ENCODE measurements around the gene DOCK2. TPM values are rescaled to one million over a fixed set of nuclear protein-coding genes. Genes with fewer than 3 reads are reported as not detected.

DOCK2 gene
- total RNA-seq, 2 donors from 2014 or later: 32.1 to 40.3 TPM

- H3K9me3 ChIP-seq: peaks cover 7% of the 10 kb centered on the region
- no peak for DNase-seq (ENCODE audit: low spot score)
- H3K27me3 ChIP-seq (replicated peaks; ENCODE audit: insufficient read depth): no peaks in the 10 kb centered on the region
- ATAC-seq (ENCODE audit: insufficient number of reproducible peaks, low FRiP score, low read depth): no peak
- H3K27ac ChIP-seq: no peak overlapping the region
- H3K36me3 ChIP-seq: no peaks in the 10 kb centered on the region
- no peak overlapping the region for H3K4me3 ChIP-seq
- H3K4me1 ChIP-seq (ENCODE audit: control insufficient read depth in 1 of 2, low read depth in 2 of 2): no peaks in the 10 kb centered on the region
- TF ChIP-seq CTCF (IDR thresholded peaks at IDR 0.05): no peak
Observed at GRCh38 chr5:170121321-170121720, 484.2 kb downstream of the DOCK2 start.

DNA sequence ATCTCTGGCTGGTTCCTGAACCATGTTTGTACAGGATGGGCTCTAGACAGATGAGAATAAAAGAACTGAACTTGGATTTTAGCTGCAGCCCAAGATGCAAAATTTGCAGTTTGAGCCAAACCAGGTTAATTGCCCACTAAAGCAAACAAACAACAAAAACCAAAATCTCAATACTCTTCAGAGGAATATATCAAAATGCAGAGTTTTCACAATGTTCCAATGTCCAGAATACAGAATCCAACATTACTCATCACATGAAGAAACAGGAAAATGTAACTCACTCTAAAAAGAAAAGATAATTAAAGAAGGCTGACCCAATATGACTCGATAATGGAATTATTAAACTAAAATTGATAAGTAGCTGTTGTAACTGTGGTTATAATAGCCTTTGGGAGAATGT lies 489.0 kb downstream of the DOCK2 start:
- ATAC-seq (ENCODE audit: insufficient number of reproducible peaks, low FRiP score, low read depth) (no peak), DNase-seq (ENCODE audit: low spot score) (no peak)
- Histone ChIP-seq H3K4me1 (ENCODE audit: control insufficient read depth in 1 of 2, low read depth in 2 of 2) (no peaks in the 10 kb centered on the region), H3K4me3 (no peak overlapping the region), H3K27me3 (replicated peaks; ENCODE audit: insufficient read depth) (no peaks in the 10 kb centered on the region), H3K9me3 (peaks cover 10% of the 10 kb centered on the region), H3K27ac (no peak overlapping the region), H3K36me3 (no peaks in the 10 kb centered on the region)
- TF ChIP-seq CTCF (IDR thresholded peaks at IDR 0.05): no peak

GRCh38 chr5:170126626-170127025 lies 489.6 kb downstream of the DOCK2 start:
- Histone ChIP-seq H3K4me1 (ENCODE audit: control insufficient read depth in 1 of 2, low read depth in 2 of 2) (no peaks in the 10 kb centered on the region), H3K9me3 (peaks cover 10% of the 10 kb centered on the region), H3K36me3 (no peaks in the 10 kb centered on the region), H3K4me3 (no peak overlapping the region), H3K27me3 (replicated peaks; ENCODE audit: insufficient read depth) (no peaks in the 10 kb centered on the region), H3K27ac (no peak overlapping the region)
- DNase-seq (ENCODE audit: low spot score) (no peak), ATAC-seq (ENCODE audit: insufficient number of reproducible peaks, low FRiP score, low read depth) (no peak)
- TF ChIP-seq CTCF (IDR thresholded peaks at IDR 0.05): no peak

DNA sequence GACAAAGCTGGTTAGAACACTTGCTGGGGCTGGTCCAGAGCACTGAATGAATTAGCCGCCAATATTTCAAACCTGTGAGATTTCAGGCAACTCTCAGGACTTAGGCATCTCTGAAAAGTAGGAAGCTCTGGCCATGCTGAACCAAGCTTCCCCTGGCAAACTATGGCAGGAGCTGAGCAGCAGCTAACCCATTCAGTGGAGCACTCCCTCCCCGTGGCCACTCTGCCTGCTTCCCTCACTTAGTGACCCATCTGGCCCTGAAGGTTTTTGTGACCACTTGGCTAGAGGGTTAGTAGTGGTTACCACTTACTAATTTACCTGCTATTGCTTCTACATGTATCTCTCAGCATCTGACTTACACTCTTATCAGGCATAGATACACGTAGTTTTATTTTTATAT lies 494.2 kb downstream of the DOCK2 start:
- no peaks in the 10 kb centered on the region for H3K36me3 ChIP-seq
- no peaks in the 10 kb centered on the region for H3K27me3 ChIP-seq (replicated peaks; ENCODE audit: insufficient read depth)
- H3K4me1 ChIP-seq (ENCODE audit: control insufficient read depth in 1 of 2, low read depth in 2 of 2): no peaks in the 10 kb centered on the region

DNA sequence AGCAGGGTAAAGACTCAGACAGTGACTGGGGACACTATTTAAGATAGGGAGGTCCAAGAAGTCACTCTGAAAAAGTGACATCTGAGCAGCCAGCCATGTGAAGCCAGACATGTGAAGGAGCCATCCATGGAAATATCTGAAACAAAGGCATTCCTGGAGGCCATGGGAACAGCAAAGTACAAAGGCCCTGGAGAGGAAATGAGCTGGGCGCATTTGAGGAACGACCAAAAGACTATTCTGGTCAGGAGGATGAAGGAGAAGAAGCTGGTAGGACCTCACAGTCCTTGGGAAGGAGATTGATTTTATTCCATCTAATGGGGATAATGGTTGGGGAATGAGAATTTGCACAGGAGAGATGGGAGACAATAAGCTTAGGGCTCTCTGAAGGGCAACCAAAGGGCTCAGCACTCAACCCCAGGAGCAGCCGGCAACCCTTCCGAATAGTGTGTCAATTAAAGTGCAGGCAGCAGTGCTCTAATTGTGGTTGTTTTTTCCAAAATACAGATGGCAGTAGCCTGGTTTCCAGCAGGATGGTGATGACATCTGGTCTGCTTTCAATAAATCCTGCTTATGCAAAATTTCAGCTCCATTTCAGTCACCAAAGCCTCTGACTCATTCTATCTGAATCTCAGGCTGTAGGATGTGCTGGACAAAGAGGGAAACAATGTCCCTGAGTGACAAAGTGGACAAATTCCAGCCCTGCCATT lies 495.3 kb downstream of the DOCK2 start:
- no peak for TF ChIP-seq CTCF (IDR thresholded peaks at IDR 0.05)
- H3K4me1 ChIP-seq (ENCODE audit: control insufficient read depth in 1 of 2, low read depth in 2 of 2): no peaks in the 10 kb centered on the region
- H3K27me3 ChIP-seq (replicated peaks; ENCODE audit: insufficient read depth): no peaks in the 10 kb centered on the region
- DNase-seq (ENCODE audit: low spot score) (no peak), ATAC-seq (ENCODE audit: insufficient number of reproducible peaks, low FRiP score, low read depth) (no peak)
- no peaks in the 10 kb centered on the region for H3K36me3 ChIP-seq
- H3K9me3 ChIP-seq: no peaks in the 10 kb centered on the region
- H3K4me3 ChIP-seq: no peak overlapping the region
- no peak overlapping the region for H3K27ac ChIP-seq

More for the DNA sequence above, 494.2 kb downstream of the DOCK2 start:
- Histone ChIP-seq H3K4me3 (no peak overlapping the region), H3K9me3 (peaks cover 4% of the 10 kb centered on the region), H3K27ac (no peak overlapping the region)
- ATAC-seq (ENCODE audit: insufficient number of reproducible peaks, low FRiP score, low read depth) (no peak), DNase-seq (ENCODE audit: low spot score) (no peak)
- no peak for TF ChIP-seq CTCF (IDR thresholded peaks at IDR 0.05)

Other genes starting within 250 kb of the DOCK2 start
- 1 to 10 TPM; 1.9 to 6.8 TPM for gene SPDL1, start 53.5 kb upstream of the DOCK2 start, total RNA-seq